ENCODE results near the gene ELAVL4. TPM values are rescaled to one million over a fixed set of nuclear protein-coding genes. Genes with fewer than 3 reads are reported as not detected.

ELAVL4 gene
- polyA plus RNA-seq, 3 donors: not detected

DNA sequence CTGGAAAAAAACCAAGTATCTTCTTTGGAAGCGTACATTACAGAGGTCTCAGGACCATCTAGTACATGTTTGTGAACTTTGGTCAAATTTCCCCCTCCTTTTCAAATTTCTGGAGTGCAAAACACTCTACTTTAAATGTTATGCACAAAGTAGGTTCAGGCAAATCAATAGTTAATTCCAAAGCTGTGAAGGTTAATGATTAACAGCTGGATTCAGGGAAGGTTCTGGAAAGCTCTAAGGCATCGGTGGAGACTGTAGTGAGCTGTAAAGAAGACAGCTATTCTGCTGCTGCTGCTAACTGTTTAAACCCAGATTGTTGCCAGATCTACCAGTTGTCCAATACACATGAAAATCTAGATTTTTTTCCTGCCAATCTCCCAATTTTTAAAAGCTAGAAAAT lies 70.9 kb downstream of the ELAVL4 start:
- Histone ChIP-seq H3K4me3 (replicated peaks in 1 of 3; ENCODE audit: low read depth in 2 of 3, low read length in 3 of 3) (no peak overlapping the region), H3K27ac (ENCODE audit: low read depth in 1 of 2, low read length in 2 of 2) (no peak overlapping the region), H3K36me3 (replicated peaks in 1 of 2; ENCODE audit: control insufficient read depth in 1 of 2, insufficient read depth in 2 of 2, low read length in 2 of 2) (no peaks in the 10 kb centered on the region), H2AFZ (ENCODE audit: insufficient read depth, low read depth, low read length, poor library complexity, severe bottlenecking) (no peak overlapping the region), H3K4me1 (ENCODE audit: control insufficient read depth in 1 of 2, insufficient read depth in 2 of 2, low read length in 2 of 2) (peaks cover 0 to 4% of the 10 kb centered on the region in 2 donors), H3K9ac (ENCODE audit: insufficient read depth, low read length, poor library complexity, severe bottlenecking) (no peak overlapping the region), H3K9me3 (replicated peaks in 1 of 2; ENCODE audit: control insufficient read depth in 1 of 2, insufficient read depth in 1 of 2, low read length in 2 of 2) (no peaks in the 10 kb centered on the region), H3K27me3 (ENCODE audit: control insufficient read depth in 2 of 2, insufficient read depth in 2 of 2, low read length in 2 of 2) (no peaks in the 10 kb centered on the region), H3K4me2 (replicated peaks; ENCODE audit: extremely low read depth, low read length, poor library complexity, severe bottlenecking) (no peak overlapping the region), H4K20me1 (ENCODE audit: insufficient read depth, low read length) (no peaks in the 10 kb centered on the region), H3K79me2 (ENCODE audit: insufficient read depth, low read length) (no peaks in the 10 kb centered on the region)
- Mint-ChIP-seq H3K9me3 (no peaks in the 10 kb centered on the region), H3K4me1 (peaks cover 7% of the 10 kb centered on the region), H3K27ac (no peak overlapping the region), H3K27me3 (ENCODE audit: low read depth in 3 of 3) (peaks cover 1 to 5% (median 3%) of the 10 kb centered on the region in 3 donors), H3K4me3 (no peak overlapping the region), H3K36me3 (no peaks in the 10 kb centered on the region)
- TF ChIP-seq, protein P1, sequence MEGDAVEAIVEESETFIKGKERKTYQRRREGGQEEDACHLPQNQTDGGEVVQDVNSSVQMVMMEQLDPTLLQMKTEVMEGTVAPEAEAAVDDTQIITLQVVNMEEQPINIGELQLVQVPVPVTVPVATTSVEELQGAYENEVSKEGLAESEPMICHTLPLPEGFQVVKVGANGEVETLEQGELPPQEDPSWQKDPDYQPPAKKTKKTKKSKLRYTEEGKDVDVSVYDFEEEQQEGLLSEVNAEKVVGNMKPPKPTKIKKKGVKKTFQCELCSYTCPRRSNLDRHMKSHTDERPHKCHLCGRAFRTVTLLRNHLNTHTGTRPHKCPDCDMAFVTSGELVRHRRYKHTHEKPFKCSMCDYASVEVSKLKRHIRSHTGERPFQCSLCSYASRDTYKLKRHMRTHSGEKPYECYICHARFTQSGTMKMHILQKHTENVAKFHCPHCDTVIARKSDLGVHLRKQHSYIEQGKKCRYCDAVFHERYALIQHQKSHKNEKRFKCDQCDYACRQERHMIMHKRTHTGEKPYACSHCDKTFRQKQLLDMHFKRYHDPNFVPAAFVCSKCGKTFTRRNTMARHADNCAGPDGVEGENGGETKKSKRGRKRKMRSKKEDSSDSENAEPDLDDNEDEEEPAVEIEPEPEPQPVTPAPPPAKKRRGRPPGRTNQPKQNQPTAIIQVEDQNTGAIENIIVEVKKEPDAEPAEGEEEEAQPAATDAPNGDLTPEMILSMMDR (IDR thresholded peaks at IDR 0.05): no peak
- DNase-seq: no peak
- WGBS (ENCODE audit: insufficient coverage): no CpG with 5 or more reads among the region's 2 CpGs
- intact Hi-C loops (cut with micrococcal nuclease): no loop called here

DNA sequence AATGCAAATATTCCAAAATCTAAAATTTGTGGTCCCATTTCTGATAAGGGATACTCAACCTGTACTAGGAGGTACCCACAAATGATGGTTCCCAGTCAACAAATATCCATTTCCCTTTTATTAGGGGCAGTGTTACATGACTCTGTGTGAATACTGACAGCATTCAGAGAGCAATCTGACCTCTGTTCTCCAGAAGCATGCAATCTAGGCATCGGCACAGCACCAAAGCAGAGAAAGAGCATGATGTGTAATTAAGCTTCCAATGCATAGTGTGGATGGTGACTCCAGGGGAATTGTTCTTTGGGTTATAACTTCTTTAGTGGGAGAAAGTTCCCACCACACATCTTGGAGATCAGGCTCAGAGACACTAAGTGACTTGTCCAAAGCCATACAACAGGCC lies 71.6 kb downstream of the ELAVL4 start:
- Histone ChIP-seq H3K9me3 (replicated peaks in 1 of 2; ENCODE audit: control insufficient read depth in 1 of 2, insufficient read depth in 1 of 2, low read length in 2 of 2) (no peaks in the 10 kb centered on the region), H3K27ac (ENCODE audit: low read depth in 1 of 2, low read length in 2 of 2) (no peak overlapping the region), H3K36me3 (replicated peaks in 1 of 2; ENCODE audit: control insufficient read depth in 1 of 2, insufficient read depth in 2 of 2, low read length in 2 of 2) (no peaks in the 10 kb centered on the region), H3K9ac (ENCODE audit: insufficient read depth, low read length, poor library complexity, severe bottlenecking) (no peak overlapping the region), H3K4me1 (ENCODE audit: control insufficient read depth in 1 of 2, insufficient read depth in 2 of 2, low read length in 2 of 2) (peaks cover 0 to 4% of the 10 kb centered on the region in 2 donors), H3K4me2 (replicated peaks; ENCODE audit: extremely low read depth, low read length, poor library complexity, severe bottlenecking) (no peak overlapping the region), H3K4me3 (replicated peaks in 1 of 3; ENCODE audit: low read depth in 2 of 3, low read length in 3 of 3) (no peak overlapping the region), H3K27me3 (ENCODE audit: control insufficient read depth in 2 of 2, insufficient read depth in 2 of 2, low read length in 2 of 2) (no peaks in the 10 kb centered on the region), H4K20me1 (ENCODE audit: insufficient read depth, low read length) (no peaks in the 10 kb centered on the region), H2AFZ (ENCODE audit: insufficient read depth, low read depth, low read length, poor library complexity, severe bottlenecking) (no peak overlapping the region), H3K79me2 (ENCODE audit: insufficient read depth, low read length) (no peaks in the 10 kb centered on the region)
- Mint-ChIP-seq H3K36me3 (no peaks in the 10 kb centered on the region), H3K27me3 (ENCODE audit: low read depth in 3 of 3) (peaks cover 1 to 5% (median 3%) of the 10 kb centered on the region in 3 donors), H3K9me3 (no peaks in the 10 kb centered on the region), H3K27ac (no peak overlapping the region), H3K4me3 (no peak overlapping the region), H3K4me1 (peaks cover 7% of the 10 kb centered on the region)
- intact Hi-C loops (cut with micrococcal nuclease): no loop called here
- DNase-seq: no peak
- WGBS (ENCODE audit: insufficient coverage): 100% methylated on average over 1 of the region's 1 CpG
- TF ChIP-seq, protein P1 (IDR thresholded peaks at IDR 0.05): no peak

Data from CD14-positive monocyte (primary cell).